ENCODE measurements around the gene KLHL7. TPM values are rescaled to one million over a fixed set of nuclear protein-coding genes. Genes with fewer than 3 reads are reported as not detected.

KLHL7 gene
- polyA plus RNA-seq, 2 of the 4 experiments (the other 2 are of a cell fraction), result 23.3 to 45.4 TPM

GRCh38 chr7:23108995-23109394 lies 3.4 kb downstream of the KLHL7 start:
- TF ChIP-seq CBX8 (IDR thresholded peaks at IDR 0.05) (no peak), ZFP36 (IDR thresholded peaks at IDR 0.05; ENCODE audit: borderline replicate concordance, partially characterized antibody) (no peak), MAX (IDR thresholded peaks at IDR 0.05) (no peak), KDM5A (IDR thresholded peaks at IDR 0.05) (no peak), HOXB13 (CRISPR knock-in tag; IDR thresholded peaks at IDR 0.05; ENCODE audit: low read depth) (no peak), POLR2AphosphoS2 (conservative IDR thresholded peaks at IDR 0.05; ENCODE audit: low read length) (no peak), BCL3 (IDR thresholded peaks at IDR 0.05) (no peak), BHLHE40 (IDR thresholded peaks at IDR 0.05; ENCODE audit: low read depth, low read length) (no peak), CHD4 (IDR thresholded peaks at IDR 0.05; ENCODE audit: borderline replicate concordance) (no peak), EHF (CRISPR knock-in tag; IDR thresholded peaks at IDR 0.05) (no peak), ZNF302 (CRISPR knock-in tag; IDR thresholded peaks at IDR 0.05) (no peak), JUN (IDR thresholded peaks at IDR 0.05) (no peak), POLR2A (IDR thresholded peaks at IDR 0.05; ENCODE audit: low read length) (no peak), FOSB (CRISPR knock-in tag; IDR thresholded peaks at IDR 0.05) (no peak), HDAC2 (IDR thresholded peaks at IDR 0.05) (no peak)
- TF ChIP-seq, protein P1, sequence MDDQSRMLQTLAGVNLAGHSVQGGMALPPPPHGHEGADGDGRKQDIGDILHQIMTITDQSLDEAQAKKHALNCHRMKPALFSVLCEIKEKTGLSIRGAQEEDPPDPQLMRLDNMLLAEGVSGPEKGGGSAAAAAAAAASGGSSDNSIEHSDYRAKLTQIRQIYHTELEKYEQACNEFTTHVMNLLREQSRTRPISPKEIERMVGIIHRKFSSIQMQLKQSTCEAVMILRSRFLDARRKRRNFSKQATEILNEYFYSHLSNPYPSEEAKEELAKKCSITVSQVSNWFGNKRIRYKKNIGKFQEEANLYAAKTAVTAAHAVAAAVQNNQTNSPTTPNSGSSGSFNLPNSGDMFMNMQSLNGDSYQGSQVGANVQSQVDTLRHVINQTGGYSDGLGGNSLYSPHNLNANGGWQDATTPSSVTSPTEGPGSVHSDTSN (IDR thresholded peaks at IDR 0.05), result no peak
- TF ChIP-seq, protein P2, sequence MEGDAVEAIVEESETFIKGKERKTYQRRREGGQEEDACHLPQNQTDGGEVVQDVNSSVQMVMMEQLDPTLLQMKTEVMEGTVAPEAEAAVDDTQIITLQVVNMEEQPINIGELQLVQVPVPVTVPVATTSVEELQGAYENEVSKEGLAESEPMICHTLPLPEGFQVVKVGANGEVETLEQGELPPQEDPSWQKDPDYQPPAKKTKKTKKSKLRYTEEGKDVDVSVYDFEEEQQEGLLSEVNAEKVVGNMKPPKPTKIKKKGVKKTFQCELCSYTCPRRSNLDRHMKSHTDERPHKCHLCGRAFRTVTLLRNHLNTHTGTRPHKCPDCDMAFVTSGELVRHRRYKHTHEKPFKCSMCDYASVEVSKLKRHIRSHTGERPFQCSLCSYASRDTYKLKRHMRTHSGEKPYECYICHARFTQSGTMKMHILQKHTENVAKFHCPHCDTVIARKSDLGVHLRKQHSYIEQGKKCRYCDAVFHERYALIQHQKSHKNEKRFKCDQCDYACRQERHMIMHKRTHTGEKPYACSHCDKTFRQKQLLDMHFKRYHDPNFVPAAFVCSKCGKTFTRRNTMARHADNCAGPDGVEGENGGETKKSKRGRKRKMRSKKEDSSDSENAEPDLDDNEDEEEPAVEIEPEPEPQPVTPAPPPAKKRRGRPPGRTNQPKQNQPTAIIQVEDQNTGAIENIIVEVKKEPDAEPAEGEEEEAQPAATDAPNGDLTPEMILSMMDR (IDR thresholded peaks at IDR 0.05), result no peak
- CTCF ChIA-PET, result interaction anchor here (0.6 kb wide), 1 partner anchor 549 kb away, joined by 4 read pairs; no protein-coding TSS in a partner anchor
- WGBS (ENCODE audit: missing lambda C conversion rate), result 89% methylated on average over 4 of the region's 4 CpGs
- Histone ChIP-seq H3K4me2 (no peak overlapping the region), H3K9me3 (no peaks in the 10 kb centered on the region), H3K4me1 (peaks cover 17% of the 10 kb centered on the region; the same call in 2 of the 3 replicates), H3K27ac (no peak overlapping the region), H3K4me3 (no peak overlapping the region)
- POLR2A ChIA-PET, result no interaction called here
- no peak for FAIRE-seq
- ATAC-seq, result no peak
- no peak for DNase-seq (ENCODE audit: low read depth in 1 of 2, low spot score in 1 of 2)

- no peak overlapping the region for H3K4me3 ChIP-seq
- DNase-seq (ENCODE audit: low read depth in 1 of 2, low spot score in 1 of 2) (no peak), ATAC-seq (no peak), FAIRE-seq (no peak)
- H3K4me1 ChIP-seq, result peaks cover 16% of the 10 kb centered on the region; the same call in 2 of the 3 replicates
- CTCF ChIA-PET, result interaction anchor here (0.7 kb wide), 1 partner anchor 23 kb away, joined by 3 read pairs; no protein-coding TSS in a partner anchor
- WGBS (ENCODE audit: missing lambda C conversion rate), result 56% methylated on average over 1 of the region's 1 CpG
- H3K27ac ChIP-seq, result no peak overlapping the region
- H3K9me3 ChIP-seq, result no peaks in the 10 kb centered on the region
- POLR2A ChIA-PET, result no interaction called here
- no peak overlapping the region for H3K4me2 ChIP-seq
- TF ChIP-seq MAX (IDR thresholded peaks at IDR 0.05) (no peak), MAFK (IDR thresholded peaks at IDR 0.05; ENCODE audit: partially characterized antibody) (no peak), KDM1A (IDR thresholded peaks at IDR 0.05; ENCODE audit: low read depth) (no peak), ZFP36 (IDR thresholded peaks at IDR 0.05; ENCODE audit: borderline replicate concordance, partially characterized antibody) (no peak), NPAS2 (CRISPR knock-in tag; IDR thresholded peaks at IDR 0.05; ENCODE audit: borderline replicate concordance) (no peak), CHD4 (IDR thresholded peaks at IDR 0.05; ENCODE audit: borderline replicate concordance) (no peak), EHF (CRISPR knock-in tag; IDR thresholded peaks at IDR 0.05) (no peak), HOXB13 (CRISPR knock-in tag; IDR thresholded peaks at IDR 0.05; ENCODE audit: low read depth) (no peak), GATA3 (IDR thresholded peaks at IDR 0.05; ENCODE audit: borderline replicate concordance) (no peak), HDAC2 (IDR thresholded peaks at IDR 0.05) (no peak), SREBF2 (IDR thresholded peaks at IDR 0.05) (no peak), JUN (IDR thresholded peaks at IDR 0.05) (no peak), NFE2L2 (conservative IDR thresholded peaks at IDR 0.05; ENCODE audit: low read length) (no peak), HEYL (CRISPR knock-in tag; IDR thresholded peaks at IDR 0.05) (no peak), FOSL2 (IDR thresholded peaks at IDR 0.05) (no peak), FOSL2 (CRISPR knock-in tag; IDR thresholded peaks at IDR 0.05) (no peak), PHF8 (IDR thresholded peaks at IDR 0.05; ENCODE audit: borderline replicate concordance, low read depth) (no peak)
Observed at GRCh38 chr7:23109470-23109869, 3.9 kb downstream of the KLHL7 start.
